Esophagus muscularis mucosa (tissue), 3 donors: Measurements from ENCODE around the gene MFSD2B.

ENCODE experiments used
- POLR2A ChIP-seq: fragments of 450-650 bp; IDR thresholded peaks from one replicate; pipeline ENCODE4 v1.6.1; 2017; ENCODE audit warnings: antibody characterized with exemption, moderate library complexity, mild to moderate bottlenecking, low read depth
- POLR2AphosphoS5 ChIP-seq, 2 donors: sonication (generic); formaldehyde crosslinking; IDR thresholded peaks; one replicate each; pipeline ENCODE4 v1.6.1; 2017; ENCODE audit warnings: antibody characterized with exemption in 2 of 2
- TF ChIP-seq, protein P1 (sequence below), 3 experiments: fragments of 200-600 bp in 2 of 3; fragments of 450-650 bp in 1 of 3; sonication (generic) in 2 of 3; IDR thresholded peaks; one replicate each; pipeline ENCODE4 v1.5.1; 2017 to 2019; ENCODE audit warnings: antibody characterized with exemption in 3 of 3, mild to moderate bottlenecking in 2 of 3, moderate library complexity in 1 of 3

- TF ChIP-seq, protein P1, sequence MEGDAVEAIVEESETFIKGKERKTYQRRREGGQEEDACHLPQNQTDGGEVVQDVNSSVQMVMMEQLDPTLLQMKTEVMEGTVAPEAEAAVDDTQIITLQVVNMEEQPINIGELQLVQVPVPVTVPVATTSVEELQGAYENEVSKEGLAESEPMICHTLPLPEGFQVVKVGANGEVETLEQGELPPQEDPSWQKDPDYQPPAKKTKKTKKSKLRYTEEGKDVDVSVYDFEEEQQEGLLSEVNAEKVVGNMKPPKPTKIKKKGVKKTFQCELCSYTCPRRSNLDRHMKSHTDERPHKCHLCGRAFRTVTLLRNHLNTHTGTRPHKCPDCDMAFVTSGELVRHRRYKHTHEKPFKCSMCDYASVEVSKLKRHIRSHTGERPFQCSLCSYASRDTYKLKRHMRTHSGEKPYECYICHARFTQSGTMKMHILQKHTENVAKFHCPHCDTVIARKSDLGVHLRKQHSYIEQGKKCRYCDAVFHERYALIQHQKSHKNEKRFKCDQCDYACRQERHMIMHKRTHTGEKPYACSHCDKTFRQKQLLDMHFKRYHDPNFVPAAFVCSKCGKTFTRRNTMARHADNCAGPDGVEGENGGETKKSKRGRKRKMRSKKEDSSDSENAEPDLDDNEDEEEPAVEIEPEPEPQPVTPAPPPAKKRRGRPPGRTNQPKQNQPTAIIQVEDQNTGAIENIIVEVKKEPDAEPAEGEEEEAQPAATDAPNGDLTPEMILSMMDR (IDR thresholded peaks at IDR 0.05) = no peak
- TF ChIP-seq POLR2A (no peak), POLR2AphosphoS5 (IDR thresholded peaks at IDR 0.05) (no peak)
Observed at GRCh38 chr2:24010477-24011249, 778 bp downstream of the MFSD2B start.
